Neural progenitor cell (in vitro differentiated cells): Measurements from ENCODE around the gene OR3A3. TPM values are rescaled to one million over a fixed set of nuclear protein-coding genes. Genes with fewer than 3 reads are reported as not detected.
"Not testable (repeated sequence)": the region's sequence is repeated elsewhere in the genome, so short reads cannot be mapped to it uniquely, and the experiment has no call there.

ENCODE experiments used
- DNase-seq: peaks from one replicate; pipeline ENCODE4 v3.0.0-alpha.2; 2016; ENCODE audit warnings: low spot score
- H2AFZ ChIP-seq: fragments of 200-600 bp; sonication (generic); replicated peaks from 2 replicates; pipeline ENCODE4 v1.6.1; 2016; ENCODE audit warnings: antibody characterized with exemption
- H3F3A ChIP-seq: fragments of 200-600 bp; sonication (generic); 2 replicates; pipeline ENCODE4 v1.6.1; 2016; ENCODE audit warnings: antibody characterized with exemption, low read depth
- H3K27ac ChIP-seq: fragments of 200-600 bp; sonication (generic); 2 replicates; pipeline ENCODE4 v1.5.1; 2016; ENCODE audit warnings: mild to moderate bottlenecking
- H3K27me3 ChIP-seq: fragments of 200-600 bp; sonication (generic); 2 replicates; pipeline ENCODE4 v1.6.1; 2016; ENCODE audit warnings: mild to moderate bottlenecking, moderate library complexity
- H3K36me3 ChIP-seq: fragments of 200-600 bp; sonication (generic); 2 replicates; pipeline ENCODE4 v1.5.1; 2016
- H3K4me1 ChIP-seq: fragments of 200-600 bp; sonication (generic); 2 replicates; pipeline ENCODE4 v1.6.1; 2016; ENCODE audit warnings: mixed run types
- H3K4me2 ChIP-seq: fragments of 200-600 bp; sonication (generic); 2 replicates; pipeline ENCODE4 v1.6.1; 2016
- H3K4me3 ChIP-seq: fragments of 200-600 bp; sonication (generic); 2 replicates; pipeline ENCODE4 v1.5.1; 2016
- H3K79me2 ChIP-seq: fragments of 200-600 bp; sonication (generic); 2 replicates; pipeline ENCODE4 v1.6.1; 2016; ENCODE audit warnings: low read depth
- H3K9ac ChIP-seq: fragments of 200-600 bp; sonication (generic); 2 replicates; pipeline ENCODE4 v1.6.1; 2016
- H3K9me3 ChIP-seq: fragments of 200-600 bp; sonication (generic); 2 replicates; pipeline ENCODE4 v1.5.1; 2016; ENCODE audit warnings: low read depth
- H4K20me1 ChIP-seq: fragments of 200-600 bp; sonication (generic); 2 replicates; pipeline ENCODE4 v1.6.1; 2016; ENCODE audit warnings: low read depth
- H3K27ac Mint-ChIP-seq: 3 replicates; pipeline ENCODE4 v1.8.0; 2021; ENCODE audit warnings: mixed read lengths
- H3K27me3 Mint-ChIP-seq: 2 replicates; pipeline ENCODE4 v1.8.0; 2022; ENCODE audit warnings: low read depth, mild to moderate bottlenecking, inconsistent platforms, moderate library complexity, mixed read lengths; ENCODE audit not compliant: insufficient read depth
- H3K36me3 Mint-ChIP-seq: 3 replicates; pipeline ENCODE4 v1.8.0; 2021; ENCODE audit warnings: mixed read lengths
- H3K4me1 Mint-ChIP-seq: 3 replicates; pipeline ENCODE4 v1.8.0; 2021; ENCODE audit warnings: mixed read lengths
- H3K4me3 Mint-ChIP-seq: 3 replicates; pipeline ENCODE4 v1.8.0; 2021; ENCODE audit warnings: mild to moderate bottlenecking, moderate library complexity, mixed read lengths
- H3K9me3 Mint-ChIP-seq: 3 replicates; pipeline ENCODE4 v1.8.0; 2020; ENCODE audit warnings: mixed read lengths
- EZH2 ChIP-seq: fragments of 200-600 bp; sonication (generic); IDR thresholded peaks from 2 replicates; pipeline ENCODE4 v1.6.1; 2017; ENCODE audit warnings: antibody characterized with exemption, mild to moderate bottlenecking, moderate library complexity
- EZH2phosphoT487 ChIP-seq: fragments of 200-600 bp; sonication (generic); IDR thresholded peaks from 2 replicates; pipeline ENCODE4 v1.6.1; 2017; ENCODE audit warnings: antibody characterized with exemption
- total RNA-seq: library from RNA; depleted of rRNA; stranded (reverse); fragments of >200 nt; gene quantifications from 2 replicates; pipeline ENCODE4 v1.2.3, GENCODE V29; 2015; ENCODE audit warnings: low replicate concordance
- TF ChIP-seq, protein P1 (sequence below): fragments of 200-600 bp; sonication (generic); IDR thresholded peaks from 2 replicates; pipeline ENCODE4 v1.5.1; 2017; ENCODE audit warnings: antibody characterized with exemption, mild to moderate bottlenecking

Gene OR3A3
- total RNA-seq, 1 donor from 2014 or later = not detected

DNA sequence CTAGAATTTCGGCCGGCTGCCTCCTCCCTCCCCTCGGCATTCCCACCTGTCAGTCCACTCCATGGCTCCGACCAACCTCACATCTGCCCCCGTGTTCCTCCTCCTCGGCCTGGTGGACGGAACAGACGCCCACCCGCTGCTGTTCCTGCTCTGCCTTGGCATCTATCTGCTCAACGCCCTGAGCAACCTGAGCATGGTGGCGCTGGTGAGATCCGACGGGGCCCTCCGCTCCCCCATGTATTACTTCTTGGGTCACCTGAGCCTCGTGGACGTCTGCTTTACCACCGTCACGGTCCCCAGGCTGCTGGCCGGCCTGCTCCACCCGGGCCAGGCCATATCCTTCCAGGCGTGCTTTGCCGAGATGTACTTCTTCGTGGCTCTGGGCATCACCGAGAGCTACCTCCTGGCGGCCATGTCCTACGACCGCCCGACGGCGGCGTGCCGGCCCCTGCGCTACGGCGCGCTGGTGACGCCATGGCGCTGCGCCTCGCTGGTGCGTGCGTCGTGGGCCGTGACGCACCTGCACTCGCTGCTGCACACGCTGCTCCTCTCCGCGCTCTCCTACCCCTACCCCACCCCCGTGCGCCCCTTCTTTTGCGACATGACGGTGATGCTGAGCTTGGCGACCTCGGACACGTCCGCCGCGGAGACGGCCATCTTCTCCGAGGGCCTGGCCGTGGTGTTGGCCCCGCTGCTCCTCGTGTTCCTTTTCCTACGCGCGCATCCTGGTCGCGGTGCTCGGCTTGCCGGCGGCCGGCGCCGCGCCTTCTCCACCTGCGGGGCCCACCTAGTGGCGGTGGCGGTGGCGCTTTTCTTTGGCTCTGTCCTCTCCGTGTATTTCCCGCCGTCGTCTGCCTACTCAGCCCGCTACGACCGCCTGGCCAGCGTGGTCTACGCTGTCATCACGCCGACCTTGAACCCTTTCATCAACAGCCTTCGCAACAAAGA is 25.0 kb upstream of the OR3A3 start, which contains the start of gene OR3A2:
Gene OR3A2, minus strand, starts transcription at position 440 of the 948 bp plus-strand sequence.
- Histone ChIP-seq H3K4me2 (no peak within 1 kb of the TSS), H3K27ac (no peak within 1 kb of the TSS), H3K4me3 (no peak within 1 kb of the TSS), H2AFZ (no peak within 1 kb of the TSS), H3K4me1 (no peaks in the 10 kb centered on the region), H3K36me3 (no peaks in the 10 kb centered on the region), H3K9ac (no peak within 1 kb of the TSS), H3F3A (no peaks in the 10 kb centered on the region), H3K79me2 (no peaks in the 10 kb centered on the region), H4K20me1 (no peaks in the 10 kb centered on the region), H3K9me3 (peaks cover 6% of the 10 kb centered on the region), H3K27me3 (no peaks in the 10 kb centered on the region)
- Mint-ChIP-seq H3K27me3 (peaks cover 2% of the 10 kb centered on the region), H3K36me3 (no peaks in the 10 kb centered on the region), H3K4me1 (no peaks in the 10 kb centered on the region), H3K4me3 (no peak within 1 kb of the TSS), H3K27ac (no peak within 1 kb of the TSS), H3K9me3 (no peaks in the 10 kb centered on the region)
- DNase-seq = peak; percentile 1
- TF ChIP-seq, protein P1, sequence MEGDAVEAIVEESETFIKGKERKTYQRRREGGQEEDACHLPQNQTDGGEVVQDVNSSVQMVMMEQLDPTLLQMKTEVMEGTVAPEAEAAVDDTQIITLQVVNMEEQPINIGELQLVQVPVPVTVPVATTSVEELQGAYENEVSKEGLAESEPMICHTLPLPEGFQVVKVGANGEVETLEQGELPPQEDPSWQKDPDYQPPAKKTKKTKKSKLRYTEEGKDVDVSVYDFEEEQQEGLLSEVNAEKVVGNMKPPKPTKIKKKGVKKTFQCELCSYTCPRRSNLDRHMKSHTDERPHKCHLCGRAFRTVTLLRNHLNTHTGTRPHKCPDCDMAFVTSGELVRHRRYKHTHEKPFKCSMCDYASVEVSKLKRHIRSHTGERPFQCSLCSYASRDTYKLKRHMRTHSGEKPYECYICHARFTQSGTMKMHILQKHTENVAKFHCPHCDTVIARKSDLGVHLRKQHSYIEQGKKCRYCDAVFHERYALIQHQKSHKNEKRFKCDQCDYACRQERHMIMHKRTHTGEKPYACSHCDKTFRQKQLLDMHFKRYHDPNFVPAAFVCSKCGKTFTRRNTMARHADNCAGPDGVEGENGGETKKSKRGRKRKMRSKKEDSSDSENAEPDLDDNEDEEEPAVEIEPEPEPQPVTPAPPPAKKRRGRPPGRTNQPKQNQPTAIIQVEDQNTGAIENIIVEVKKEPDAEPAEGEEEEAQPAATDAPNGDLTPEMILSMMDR = no peak

DNA sequence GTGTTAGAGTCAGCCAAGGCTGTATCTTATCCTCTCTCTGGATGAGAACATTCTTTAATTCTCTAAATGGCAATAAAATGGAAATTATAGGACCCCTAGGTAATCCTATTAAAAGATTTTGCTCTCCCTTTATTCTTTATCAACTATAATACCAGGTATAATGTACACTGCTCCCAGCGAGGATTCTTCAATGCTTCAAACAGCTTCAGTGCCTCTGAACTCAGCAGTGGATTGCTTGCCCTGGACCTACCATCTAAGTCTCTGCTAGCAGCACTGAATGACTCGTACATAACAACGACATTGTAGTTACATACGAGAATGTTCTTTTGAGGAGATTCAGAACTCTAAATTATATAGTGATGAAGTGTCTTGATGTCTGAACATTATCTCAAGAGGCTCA is 21.4 kb upstream of the OR3A3 start:
- Histone ChIP-seq H3K4me1 (no peaks in the 10 kb centered on the region), H2AFZ (no peak overlapping the region), H3K4me2 (no peak overlapping the region), H3K79me2 (no peaks in the 10 kb centered on the region), H3K4me3 (no peak overlapping the region), H3K9ac (no peak overlapping the region), H3K27ac (no peak overlapping the region), H3K27me3 (no peaks in the 10 kb centered on the region), H3F3A (no peaks in the 10 kb centered on the region), H3K9me3 (peaks cover 14% of the 10 kb centered on the region), H4K20me1 (no peaks in the 10 kb centered on the region), H3K36me3 (no peaks in the 10 kb centered on the region)
- no peaks in the 10 kb centered on the region for H3K9me3 Mint-ChIP-seq
- no peak for DNase-seq
- no peaks in the 10 kb centered on the region for H3K36me3 Mint-ChIP-seq
- H3K4me3 Mint-ChIP-seq = no peak overlapping the region
- TF ChIP-seq EZH2phosphoT487 (no peak), EZH2 (no peak)
- TF ChIP-seq, protein P1 = no peak
- H3K27ac Mint-ChIP-seq = no peak overlapping the region
- H3K4me1 Mint-ChIP-seq = no peaks in the 10 kb centered on the region
- H3K27me3 Mint-ChIP-seq = peaks cover 3% of the 10 kb centered on the region

DNA sequence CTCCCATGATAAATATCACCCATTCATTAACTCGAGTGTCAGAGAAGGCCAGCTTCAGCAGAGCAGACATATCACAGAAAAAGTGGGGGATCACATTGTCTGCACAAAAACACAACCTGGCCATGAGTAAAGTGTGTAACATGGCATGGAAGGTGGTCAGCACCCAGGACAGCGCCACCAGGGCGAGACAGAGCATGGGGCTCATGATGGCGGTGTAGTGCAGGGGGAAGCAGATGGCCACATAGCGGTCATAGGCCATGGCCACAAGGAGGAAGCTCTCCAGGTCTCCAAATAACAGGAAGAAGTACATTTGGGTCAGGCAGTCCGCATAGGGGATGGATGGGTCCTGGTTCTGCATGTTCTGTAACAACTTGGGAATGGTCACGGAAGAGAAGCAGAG is 13.4 kb upstream of the OR3A3 start:
- H3K4me3 ChIP-seq, H2AFZ ChIP-seq, H3K4me1 ChIP-seq, H3K27me3 ChIP-seq, H3K4me1 Mint-ChIP-seq, H3K4me3 Mint-ChIP-seq, H3K4me2 ChIP-seq, H3K27me3 Mint-ChIP-seq, H3K36me3 Mint-ChIP-seq, H3K27ac Mint-ChIP-seq, H4K20me1 ChIP-seq, H3K27ac ChIP-seq, H3K79me2 ChIP-seq, H3K36me3 ChIP-seq, H3K9me3 Mint-ChIP-seq, H3K9ac ChIP-seq, H3F3A ChIP-seq, DNase-seq: not testable (repeated sequence)
- peaks cover 10% of the 10 kb centered on the region for H3K9me3 ChIP-seq

DNA sequence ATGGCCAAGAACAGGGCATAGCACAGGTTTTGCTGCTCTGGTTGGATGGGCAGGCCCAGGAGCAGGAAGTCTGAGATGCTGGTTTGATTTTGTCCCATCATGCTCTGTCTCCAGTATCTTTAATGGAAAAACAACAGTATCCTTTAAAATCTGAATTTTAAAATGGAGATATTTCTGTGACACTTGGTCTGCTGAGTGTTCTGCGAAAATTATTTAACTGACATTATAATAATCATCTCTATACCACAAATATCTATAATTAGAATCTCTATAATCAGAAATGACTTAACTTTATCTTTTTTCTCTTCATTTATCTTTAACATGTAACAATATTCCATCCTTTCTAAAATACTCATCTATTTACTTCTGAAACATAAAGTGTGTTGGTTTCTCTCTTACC is 12.9 kb upstream of the OR3A3 start, which contains the start of gene OR1E1:
Gene OR1E1, minus strand, starts transcription at position 101 of the 400 bp plus-strand sequence. Its CDS starts 0 bp downstream, at position 101.
- no peak within 1 kb of the TSS for H3K4me3 ChIP-seq
- H3K27ac ChIP-seq = no peak within 1 kb of the TSS
- H2AFZ ChIP-seq = no peak within 1 kb of the TSS
- Mint-ChIP-seq H3K27ac (no peak within 1 kb of the TSS), H3K36me3 (no peaks in the 10 kb centered on the region), H3K4me1 (no peaks in the 10 kb centered on the region), H3K27me3 (peaks cover 3% of the 10 kb centered on the region), H3K9me3 (peaks cover 2% of the 10 kb centered on the region), H3K4me3 (no peak within 1 kb of the TSS)
- TF ChIP-seq EZH2 (no peak), EZH2phosphoT487 (no peak)
- TF ChIP-seq, protein P1 = no peak
- no peaks in the 10 kb centered on the region for H3F3A ChIP-seq
- H3K9ac ChIP-seq = no peak within 1 kb of the TSS
- H3K4me2 ChIP-seq = no peak within 1 kb of the TSS
- peaks cover 10% of the 10 kb centered on the region for H3K9me3 ChIP-seq
- DNase-seq = no peak
- H3K79me2 ChIP-seq = no peaks in the 10 kb centered on the region
- no peaks in the 10 kb centered on the region for H3K27me3 ChIP-seq
- H4K20me1 ChIP-seq = no peaks in the 10 kb centered on the region
- no peaks in the 10 kb centered on the region for H3K4me1 ChIP-seq
- H3K36me3 ChIP-seq = no peaks in the 10 kb centered on the region
